ENCODE measurements around the gene HACD2.

Gene HACD2

GRCh38 chr3:123527046-123527445, 57.8 kb downstream of the HACD2 start:
- Histone ChIP-seq H3K36me3 (ENCODE audit: control insufficient read depth, insufficient read depth, low read length) (no peaks in the 10 kb centered on the region), H3K27ac (no peak overlapping the region), H3K4me2 (ENCODE audit: low read length) (no peak overlapping the region), H3K4me1 (no peaks in the 10 kb centered on the region), H3K79me2 (no peaks in the 10 kb centered on the region), H3K4me3 (ENCODE audit: low read depth, low read length) (no peak overlapping the region), H3K9ac (no peak overlapping the region), H3K27me3 (ENCODE audit: control insufficient read depth, insufficient read depth, low read length) (no peaks in the 10 kb centered on the region), H2AFZ (no peak overlapping the region), H3K9me3 (ENCODE audit: control insufficient read depth, low read length) (no peaks in the 10 kb centered on the region)
- TF ChIP-seq CTCF (IDR thresholded peaks at IDR 0.05) = no peak

- TF ChIP-seq CTCF (IDR thresholded peaks at IDR 0.05) = no peak
- H3K27ac ChIP-seq = no peak overlapping the region
- H3K27me3 ChIP-seq (ENCODE audit: control insufficient read depth, insufficient read depth, low read length) = no peaks in the 10 kb centered on the region
- H3K4me2 ChIP-seq (ENCODE audit: low read length) = no peak overlapping the region
- no peaks in the 10 kb centered on the region for H3K4me1 ChIP-seq
- no peak overlapping the region for H3K4me3 ChIP-seq (ENCODE audit: low read depth, low read length)
- no peaks in the 10 kb centered on the region for H3K9me3 ChIP-seq (ENCODE audit: control insufficient read depth, low read length)
- no peak overlapping the region for H2AFZ ChIP-seq
- no peaks in the 10 kb centered on the region for H3K36me3 ChIP-seq (ENCODE audit: control insufficient read depth, insufficient read depth, low read length)
- H3K9ac ChIP-seq = no peak overlapping the region
- no peaks in the 10 kb centered on the region for H3K79me2 ChIP-seq
Observed at GRCh38 chr3:123526474-123526873, 58.4 kb downstream of the HACD2 start.

GRCh38 chr3:123525433-123525832, 59.4 kb downstream of the HACD2 start:
- Histone ChIP-seq H3K79me2 (no peaks in the 10 kb centered on the region), H3K9me3 (ENCODE audit: control insufficient read depth, low read length) (no peaks in the 10 kb centered on the region)
- TF ChIP-seq CTCF (IDR thresholded peaks at IDR 0.05) = no peak

GRCh38 chr3:123524981-123525380, 59.9 kb downstream of the HACD2 start:
- H3K4me1 ChIP-seq = no peaks in the 10 kb centered on the region
- no peaks in the 10 kb centered on the region for H3K79me2 ChIP-seq
- no peak overlapping the region for H3K4me3 ChIP-seq (ENCODE audit: low read depth, low read length)
- H3K4me2 ChIP-seq (ENCODE audit: low read length) = no peak overlapping the region
- H2AFZ ChIP-seq = no peak overlapping the region
- no peaks in the 10 kb centered on the region for H3K9me3 ChIP-seq (ENCODE audit: control insufficient read depth, low read length)
- H3K27ac ChIP-seq = no peak overlapping the region
- no peaks in the 10 kb centered on the region for H3K36me3 ChIP-seq (ENCODE audit: control insufficient read depth, insufficient read depth, low read length)
- H3K27me3 ChIP-seq (ENCODE audit: control insufficient read depth, insufficient read depth, low read length) = no peaks in the 10 kb centered on the region
- no peak for TF ChIP-seq CTCF (IDR thresholded peaks at IDR 0.05)
- H3K9ac ChIP-seq = no peak overlapping the region

More at GRCh38 chr3:123525433-123525832, 59.4 kb downstream of the HACD2 start:
- Histone ChIP-seq H3K9ac (no peak overlapping the region), H3K4me3 (ENCODE audit: low read depth, low read length) (no peak overlapping the region), H2AFZ (no peak overlapping the region), H3K27me3 (ENCODE audit: control insufficient read depth, insufficient read depth, low read length) (no peaks in the 10 kb centered on the region), H3K27ac (no peak overlapping the region), H3K4me2 (ENCODE audit: low read length) (no peak overlapping the region), H3K36me3 (ENCODE audit: control insufficient read depth, insufficient read depth, low read length) (no peaks in the 10 kb centered on the region), H3K4me1 (no peaks in the 10 kb centered on the region)

GRCh38 chr3:123523023-123523412, 61.8 kb downstream of the HACD2 start:
- TF ChIP-seq CTCF (IDR thresholded peaks at IDR 0.05) = no peak
- H3K79me2 ChIP-seq = no peaks in the 10 kb centered on the region
- no peak overlapping the region for H3K4me2 ChIP-seq (ENCODE audit: low read length)
- no peak overlapping the region for H3K27ac ChIP-seq
- H3K9me3 ChIP-seq (ENCODE audit: control insufficient read depth, low read length) = no peaks in the 10 kb centered on the region
- no peak overlapping the region for H3K9ac ChIP-seq
- no peak overlapping the region for H2AFZ ChIP-seq
- H3K4me1 ChIP-seq = no peaks in the 10 kb centered on the region
- H3K27me3 ChIP-seq (ENCODE audit: control insufficient read depth, insufficient read depth, low read length) = no peaks in the 10 kb centered on the region
- H3K36me3 ChIP-seq (ENCODE audit: control insufficient read depth, insufficient read depth, low read length) = no peaks in the 10 kb centered on the region
- no peak overlapping the region for H3K4me3 ChIP-seq (ENCODE audit: low read depth, low read length)
